GM21529 (cell line): ENCODE measurements around the gene RPP25L.

ENCODE experiments used
- ATAC-seq: cut with Tn5 transposase; IDR thresholded peaks from one replicate; pipeline ENCODE4 v1.9.1; 2021; ENCODE audit not compliant: unreplicated experiment

Gene RPP25L

GRCh38 chr9:34612788-34613390, 992 bp upstream of the RPP25L start:
- peak; percentile 38 for ATAC-seq

GRCh38 chr9:34611251-34611810, 566 bp downstream of the RPP25L start:
- ATAC-seq = peak; percentile 13

GRCh38 chr9:34610434-34611206, 1.3 kb downstream of the RPP25L start:
- no peak for ATAC-seq

- no peak for ATAC-seq
These were observed 4.6 kb downstream of the RPP25L start for GRCh38 chr9:34607331-34607730.

GRCh38 chr9:34606905-34607304, 5.0 kb downstream of the RPP25L start:
- ATAC-seq = no peak

- ATAC-seq = no peak
These were observed 5.7 kb downstream of the RPP25L start for GRCh38 chr9:34606190-34606589.

GRCh38 chr9:34603610-34604231, 8.2 kb downstream of the RPP25L start:
- ATAC-seq = peak; percentile 79

- no peak for ATAC-seq
These were observed 9.8 kb downstream of the RPP25L start for GRCh38 chr9:34601937-34602573.

- no peak for ATAC-seq
These were observed 11.0 kb downstream of the RPP25L start for GRCh38 chr9:34600908-34601307.

- no peak for ATAC-seq
These were observed 12.4 kb downstream of the RPP25L start for GRCh38 chr9:34599546-34599945.

- no peak for ATAC-seq
These were observed 17.7 kb downstream of the RPP25L start for GRCh38 chr9:34594177-34594576.

GRCh38 chr9:34592895-34593601, 18.8 kb downstream of the RPP25L start:
- no peak for ATAC-seq

- no peak for ATAC-seq
These were observed 19.7 kb downstream of the RPP25L start for GRCh38 chr9:34591917-34592866.

- ATAC-seq = peak; percentile 75
These were observed 20.5 kb downstream of the RPP25L start for GRCh38 chr9:34591248-34591916.

- no peak for ATAC-seq
These were observed 21.3 kb downstream of the RPP25L start for GRCh38 chr9:34590381-34591247.

- no peak for ATAC-seq
These were observed 22.1 kb downstream of the RPP25L start, which contains the start of gene CNTFR for GRCh38 chr9:34589636-34590380. Gene CNTFR, minus strand, starts transcription at chr9:34589724. Its CDS starts 20,743 bp downstream, at chr9:34568981.
